Gastrocnemius medialis (tissue), 4 donors: Measurements from ENCODE around the gene MSL1. TPM values are rescaled to one million over a fixed set of nuclear protein-coding genes. Genes with fewer than 3 reads are reported as not detected.

ENCODE experiments used
- ATAC-seq, 2 donors: fragments of 150-250 bp; one replicate each; pipeline ENCODE4 v1.9.1; 2016
- DNase-seq, 2 donors: peaks; one replicate each; pipeline ENCODE4 v3.0.0-alpha.2; 2019
- H3K27ac ChIP-seq, 4 donors: fragments of 200-600 bp; sonication (generic); 1 replicate in 1 of 4; 2 replicates in 3 of 4; pipeline ENCODE4 v1.5.1; 2016 to 2018; ENCODE audit warnings: mild to moderate bottlenecking in 2 of 4, moderate library complexity in 1 of 4
- H3K27me3 ChIP-seq, 3 donors: fragments of 200-600 bp; sonication (generic) in 2 of 3; 1 replicate in 1 of 3; 2 replicates in 2 of 3; pipeline versions ENCODE4 v1.5.1 to v1.6.0; 2016 to 2019; ENCODE audit warnings: mild to moderate bottlenecking in 1 of 3, moderate library complexity in 1 of 3
- H3K36me3 ChIP-seq, 2 donors: fragments of 200-600 bp; sonication (generic) in 1 of 2; one replicate each; pipeline ENCODE4 v1.5.1; 2017 to 2018
- H3K4me1 ChIP-seq, 2 donors: fragments of 200-600 bp; sonication (generic) in 1 of 2; one replicate each; pipeline ENCODE4 v1.5.1; 2016 to 2017; ENCODE audit warnings: mild to moderate bottlenecking in 2 of 2
- H3K4me3 ChIP-seq, 4 donors: fragments of 200-600 bp; sonication (generic) in 3 of 4; 1 replicate in 1 of 4; 2 replicates in 3 of 4; pipeline ENCODE4 v1.5.1; 2016 to 2019; ENCODE audit warnings: mild to moderate bottlenecking in 2 of 4
- H3K9me3 ChIP-seq, 3 donors: fragments of 200-600 bp; sonication (generic) in 2 of 3; 1 replicate in 1 of 3; 2 replicates in 2 of 3; pipeline ENCODE4 v1.5.1; 2016 to 2019
- POLR2A ChIP-seq, 2 donors: fragments of 450-650 bp; IDR thresholded peaks; one replicate each; pipeline ENCODE4 v1.6.1; 2017; ENCODE audit warnings: antibody characterized with exemption in 2 of 2, mild to moderate bottlenecking in 2 of 2, moderate library complexity in 2 of 2
- in situ Hi-C, 4 donors: fragments of 200-750 bp; cut with MboI; loops; one replicate each; pipeline versions ENCODE4 v1.15.0 to v1.8.0; 2017; ENCODE audit warnings: low sequenced_read_pairs in 4 of 4
- intact Hi-C: fragments of 100-400 bp; cut with DNase I; formaldehyde crosslinking; loops from one replicate; pipeline ENCODE4 v1.15.1; 2023; ENCODE audit warnings: low total_unique reads
- total RNA-seq, 4 donors: library from RNA; depleted of rRNA; stranded (reverse); fragments of >200 nt; gene quantifications; one replicate each; pipeline versions ENCODE4 v1.1.0 to v1.2.3, GENCODE V29; 2016
- TF ChIP-seq, protein P1 (sequence below), 5 experiments: fragments of 450-650 bp in 3 of 5; fragments of 200-600 bp in 2 of 5; sonication (generic) in 2 of 5; IDR thresholded peaks in 4 of 5; conservative IDR thresholded peaks in 1 of 5; 1 replicate in 4 of 5; 2 replicates in 1 of 5; pipeline ENCODE4 v1.5.1; 2016 to 2019; ENCODE audit warnings: antibody characterized with exemption in 5 of 5, mild to moderate bottlenecking in 3 of 5, moderate library complexity in 3 of 5

MSL1 gene
- total RNA-seq, 4 donors from 2014 or later, result 75.7 to 96.3 (median 85.9) TPM

GRCh38 chr17:40075942-40076498, 45.8 kb upstream of the MSL1 start:
- in situ Hi-C loops (no loop called here), intact Hi-C loops (loop anchor here (1.0 to 2.0 kb wide), 2 partner anchors 14 to 61 kb away; partner anchors contain the start of genes CSF3 and THRA)
- peak overlapping the region; percentile 100 for H3K27ac ChIP-seq
- H3K27me3 ChIP-seq, result no peaks in the 10 kb centered on the region
- no peaks in the 10 kb centered on the region for H3K9me3 ChIP-seq
- peaks cover 0 to 20% of the 10 kb centered on the region in 2 donors for H3K36me3 ChIP-seq
- no peak for DNase-seq
- peaks cover 57 to 61% of the 10 kb centered on the region in 2 donors for H3K4me1 ChIP-seq
- TF ChIP-seq, protein P1, sequence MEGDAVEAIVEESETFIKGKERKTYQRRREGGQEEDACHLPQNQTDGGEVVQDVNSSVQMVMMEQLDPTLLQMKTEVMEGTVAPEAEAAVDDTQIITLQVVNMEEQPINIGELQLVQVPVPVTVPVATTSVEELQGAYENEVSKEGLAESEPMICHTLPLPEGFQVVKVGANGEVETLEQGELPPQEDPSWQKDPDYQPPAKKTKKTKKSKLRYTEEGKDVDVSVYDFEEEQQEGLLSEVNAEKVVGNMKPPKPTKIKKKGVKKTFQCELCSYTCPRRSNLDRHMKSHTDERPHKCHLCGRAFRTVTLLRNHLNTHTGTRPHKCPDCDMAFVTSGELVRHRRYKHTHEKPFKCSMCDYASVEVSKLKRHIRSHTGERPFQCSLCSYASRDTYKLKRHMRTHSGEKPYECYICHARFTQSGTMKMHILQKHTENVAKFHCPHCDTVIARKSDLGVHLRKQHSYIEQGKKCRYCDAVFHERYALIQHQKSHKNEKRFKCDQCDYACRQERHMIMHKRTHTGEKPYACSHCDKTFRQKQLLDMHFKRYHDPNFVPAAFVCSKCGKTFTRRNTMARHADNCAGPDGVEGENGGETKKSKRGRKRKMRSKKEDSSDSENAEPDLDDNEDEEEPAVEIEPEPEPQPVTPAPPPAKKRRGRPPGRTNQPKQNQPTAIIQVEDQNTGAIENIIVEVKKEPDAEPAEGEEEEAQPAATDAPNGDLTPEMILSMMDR (IDR thresholded peaks at IDR 0.05 in 4 of 5, conservative IDR thresholded peaks at IDR 0.05 in 1 of 5), result no peak
- no peak for TF ChIP-seq POLR2A (IDR thresholded peaks at IDR 0.05)
- no peak for ATAC-seq
- peak overlapping the region in 3 of 4 donors; percentile 14 to 21 (median 18) for H3K4me3 ChIP-seq

DNA sequence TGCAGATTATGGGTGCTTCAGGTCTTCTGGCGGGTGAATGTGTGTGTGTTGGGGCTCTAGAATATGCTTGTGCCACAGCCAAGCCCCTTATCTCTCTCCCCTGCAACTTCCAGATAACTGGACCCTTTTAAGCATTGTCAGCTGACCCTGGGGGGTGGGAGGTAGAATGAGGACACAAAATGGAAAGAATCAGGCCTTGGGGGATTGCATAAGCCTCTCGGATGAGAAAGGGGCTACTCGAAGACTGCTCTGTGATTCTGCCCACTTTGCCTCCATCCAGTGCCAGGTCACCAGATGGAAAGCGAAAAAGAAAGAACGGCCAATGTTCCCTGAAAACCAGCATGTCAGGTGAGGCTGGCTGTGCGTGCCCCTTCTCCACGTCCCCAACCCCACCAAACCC, 45.2 kb upstream of the MSL1 start:
- intact Hi-C loops (no loop called here), in situ Hi-C loops (no loop called here)
- no peak overlapping the region for H3K4me3 ChIP-seq
- ATAC-seq (no peak), DNase-seq (no peak)
- H3K4me1 ChIP-seq, result peaks cover 51 to 56% of the 10 kb centered on the region in 2 donors
- no peaks in the 10 kb centered on the region for H3K9me3 ChIP-seq
- no peaks in the 10 kb centered on the region for H3K27me3 ChIP-seq
- TF ChIP-seq, protein P1 (IDR thresholded peaks at IDR 0.05 in 4 of 5, conservative IDR thresholded peaks at IDR 0.05 in 1 of 5), result no peak
- TF ChIP-seq POLR2A (IDR thresholded peaks at IDR 0.05), result no peak
- peaks cover 0 to 20% of the 10 kb centered on the region in 2 donors for H3K36me3 ChIP-seq
- H3K27ac ChIP-seq, result peak overlapping the region; percentile 43 to 100 (median 100)

GRCh38 chr17:40079545-40079944, 42.2 kb upstream of the MSL1 start:
- peak overlapping the region; percentile 1 to 98 (median 16) for H3K27ac ChIP-seq
- no peak for TF ChIP-seq POLR2A (IDR thresholded peaks at IDR 0.05)
- no peaks in the 10 kb centered on the region for H3K27me3 ChIP-seq
- ATAC-seq, result no peak
- DNase-seq, result no peak
- peaks cover 0 to 32% of the 10 kb centered on the region in 2 donors for H3K36me3 ChIP-seq
- intact Hi-C loops, result no loop called here
- peaks cover 23 to 32% of the 10 kb centered on the region in 2 donors for H3K4me1 ChIP-seq
- no peaks in the 10 kb centered on the region for H3K9me3 ChIP-seq
- H3K4me3 ChIP-seq, result no peak overlapping the region
- in situ Hi-C loops, result no loop called here

- Histone ChIP-seq H3K9me3 (no peaks in the 10 kb centered on the region), H3K4me3 (no peak overlapping the region), H3K4me1 (peaks cover 7 to 9% of the 10 kb centered on the region in 2 donors), H3K27ac (peak overlapping the region; percentile 51 to 98 (median 54)), H3K36me3 (peaks cover 0 to 60% of the 10 kb centered on the region in 2 donors), H3K27me3 (no peaks in the 10 kb centered on the region)
- ATAC-seq, result no peak
- TF ChIP-seq, protein P1 (IDR thresholded peaks at IDR 0.05 in 4 of 5, conservative IDR thresholded peaks at IDR 0.05 in 1 of 5), result no peak
- no peak for TF ChIP-seq POLR2A (IDR thresholded peaks at IDR 0.05)
- no peak for DNase-seq
- in situ Hi-C loops, result no loop called here
- intact Hi-C loops, result no loop called here
Measured at GRCh38 chr17:40084477-40084876, 37.3 kb upstream of the MSL1 start.

GRCh38 chr17:40086150-40087044, 35.4 kb upstream of the MSL1 start:
- peak in 1 of 2 donors; percentile 62 for DNase-seq
- no peaks in the 10 kb centered on the region for H3K9me3 ChIP-seq
- TF ChIP-seq, protein P1 (IDR thresholded peaks at IDR 0.05 in 4 of 5, conservative IDR thresholded peaks at IDR 0.05 in 1 of 5), result peak; percentile 95 to 97 (median 96)
- TF ChIP-seq POLR2A (IDR thresholded peaks at IDR 0.05), result no peak
- peaks cover 18 to 19% of the 10 kb centered on the region in 2 donors for H3K4me1 ChIP-seq
- H3K4me3 ChIP-seq, result no peak overlapping the region
- intact Hi-C loops (loop anchor here (1.0 to 2.0 kb wide), 2 partner anchors 24 to 74 kb away; partner anchors contain the start of gene THRA), in situ Hi-C loops (no loop called here)
- H3K27me3 ChIP-seq, result no peaks in the 10 kb centered on the region
- peaks cover 0 to 64% of the 10 kb centered on the region in 2 donors for H3K36me3 ChIP-seq
- H3K27ac ChIP-seq, result peak overlapping the region; percentile 69 to 98 (median 84)
- ATAC-seq, result peak; percentile 56 to 62
